NCI-H1930 (cell line): ENCODE data around the gene ARMC2.
A peak's percentile ranks its signal among the peaks of the same experiment; 100 is the strongest.
"Not testable (repeated sequence)": the region's sequence is repeated elsewhere in the genome, so short reads cannot be mapped to it uniquely, and the experiment has no call there.

Experiments used
- DNase-seq, 2 experiments: peaks; one replicate each; lab custom pipeline; 2025; lab: John Stamatoyannopoulos, UW

ARMC2 gene

GRCh38 chr6:108835218-108835850, 12.9 kb upstream of the ARMC2 start:
- DNase-seq: peak; percentile 20 to 54

- no peak for DNase-seq
These were observed 12.2 kb upstream of the ARMC2 start for GRCh38 chr6:108836061-108836460.

- no peak for DNase-seq
These were observed 10.8 kb upstream of the ARMC2 start for GRCh38 chr6:108837236-108837971.

GRCh38 chr6:108838101-108838717, 10.0 kb upstream of the ARMC2 start:
- no peak for DNase-seq

GRCh38 chr6:108839083-108839642, 9.1 kb upstream of the ARMC2 start:
- DNase-seq: no peak

GRCh38 chr6:108840919-108841318, 7.3 kb upstream of the ARMC2 start:
- DNase-seq: no peak

- no peak for DNase-seq
These were observed 6.8 kb upstream of the ARMC2 start for GRCh38 chr6:108841377-108841855.

- no peak for DNase-seq
These were observed 4.1 kb upstream of the ARMC2 start for GRCh38 chr6:108844135-108844534.

GRCh38 chr6:108845145-108845544, 3.1 kb upstream of the ARMC2 start:
- no peak for DNase-seq

GRCh38 chr6:108846101-108846500, 2.1 kb upstream of the ARMC2 start:
- DNase-seq: no peak

GRCh38 chr6:108846628-108847027, 1.6 kb upstream of the ARMC2 start:
- DNase-seq: no peak

- DNase-seq: no peak
These were observed 495 bp upstream of the ARMC2 start for GRCh38 chr6:108847738-108848115.

GRCh38 chr6:108850669-108851465, 2.6 kb downstream of the ARMC2 start:
- DNase-seq: no peak

GRCh38 chr6:108851756-108852155, 3.5 kb downstream of the ARMC2 start:
- no peak for DNase-seq

GRCh38 chr6:108853077-108853476, 4.9 kb downstream of the ARMC2 start:
- no peak for DNase-seq

GRCh38 chr6:108862479-108863191, 14.4 kb downstream of the ARMC2 start:
- DNase-seq: no peak

GRCh38 chr6:108865751-108866286, 17.6 kb downstream of the ARMC2 start:
- DNase-seq: not testable (repeated sequence)

GRCh38 chr6:108866798-108867197, 18.6 kb downstream of the ARMC2 start:
- no peak for DNase-seq

GRCh38 chr6:108868647-108869046, 20.4 kb downstream of the ARMC2 start:
- DNase-seq: no peak

- no peak for DNase-seq
These were observed 21.7 kb downstream of the ARMC2 start for GRCh38 chr6:108869876-108870275.

- no peak for DNase-seq
These were observed 22.1 kb downstream of the ARMC2 start for GRCh38 chr6:108870357-108870756.
